NCI-H226 (cell line): Measurements from ENCODE around the gene STOM.
"Not testable (repeated sequence)": the region's sequence is repeated elsewhere in the genome, so short reads cannot be mapped to it uniquely, and the experiment has no call there.

Experiments used
- DNase-seq: peaks from one replicate; pipeline ENCODE4 v3.0.0-alpha.2; 2015

Gene STOM

GRCh38 chr9:121298689-121299466 is 71.2 kb downstream of the STOM start:
- no peak for DNase-seq

DNA sequence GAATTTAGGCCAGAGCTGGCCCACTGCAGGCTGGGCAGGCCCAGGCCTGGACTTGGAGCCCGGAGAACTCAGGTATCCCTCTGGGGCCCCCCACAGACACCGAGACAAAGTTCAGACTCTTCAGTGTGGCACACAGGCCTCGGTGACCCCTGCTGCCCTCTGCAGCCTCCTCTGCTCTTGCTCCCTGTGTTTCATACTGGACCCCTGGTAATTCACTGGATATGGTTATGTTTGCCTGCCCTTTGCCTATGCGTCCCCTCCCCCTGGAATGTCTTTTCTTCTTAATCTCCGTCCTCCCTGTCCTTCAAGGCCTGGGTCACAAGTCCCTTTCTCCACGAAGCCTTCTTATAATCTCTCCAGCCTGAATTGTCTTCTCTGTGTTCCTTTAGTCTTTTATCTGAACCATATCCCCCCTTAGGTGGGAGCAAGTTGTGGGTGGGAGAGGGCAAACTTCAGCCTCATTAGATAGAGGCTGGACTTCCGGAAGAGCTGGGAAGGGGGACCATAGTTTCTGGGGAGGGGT is 72.0 kb downstream of the STOM start:
- DNase-seq = no peak

DNA sequence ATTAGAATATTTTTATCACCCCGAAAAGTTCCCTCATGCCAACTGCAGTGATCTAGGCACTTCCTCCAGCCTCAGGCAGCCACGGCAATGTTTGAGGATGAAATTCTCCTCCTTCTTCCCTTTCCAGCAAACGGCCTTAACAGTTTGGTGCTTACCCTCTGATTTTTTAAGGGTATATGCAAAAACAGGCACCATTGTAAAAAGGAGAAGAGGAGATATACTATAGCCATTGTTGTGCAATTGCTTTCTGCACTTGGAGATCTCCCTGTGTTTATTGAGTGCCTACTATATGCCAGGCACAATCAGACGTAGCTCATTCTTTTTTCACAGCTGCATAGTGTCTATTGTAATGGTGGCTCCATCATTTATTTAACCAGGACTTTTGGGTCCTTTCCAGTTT is 72.7 kb downstream of the STOM start:
- DNase-seq = no peak

GRCh38 chr9:121296213-121297127 is 73.6 kb downstream of the STOM start:
- no peak for DNase-seq

- no peak for DNase-seq
These were observed 74.3 kb downstream of the STOM start for GRCh38 chr9:121295662-121296191.

GRCh38 chr9:121294866-121295661 is 75.0 kb downstream of the STOM start:
- DNase-seq = no peak

- no peak for DNase-seq
These were observed 75.8 kb downstream of the STOM start for GRCh38 chr9:121294151-121294743.

DNA sequence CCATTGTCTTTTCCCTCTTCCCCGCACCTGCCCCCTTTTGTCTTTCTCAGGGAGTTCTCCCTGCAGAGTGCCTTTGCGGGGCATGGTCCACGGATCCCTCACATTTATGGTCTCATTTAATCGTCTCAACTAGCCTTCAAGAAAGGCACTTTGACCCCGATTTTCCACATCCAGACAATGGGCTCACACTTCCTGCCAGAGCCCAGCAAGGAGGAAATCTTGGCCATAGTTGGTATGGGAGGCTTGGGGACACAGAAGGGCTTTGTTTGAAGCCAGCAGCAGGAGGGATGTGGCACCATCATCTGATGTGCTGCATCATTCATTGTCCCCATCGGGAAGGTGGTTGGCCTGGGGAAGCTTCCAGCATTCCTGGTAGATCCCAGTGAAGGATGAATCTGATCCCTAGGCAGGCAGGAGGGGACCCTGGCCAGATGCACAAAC is 77.2 kb downstream of the STOM start:
- no peak for DNase-seq

GRCh38 chr9:121292051-121292450 is 78.0 kb downstream of the STOM start:
- no peak for DNase-seq

- DNase-seq = not testable (repeated sequence)
These were observed 78.5 kb downstream of the STOM start for GRCh38 chr9:121291536-121291935.

DNA sequence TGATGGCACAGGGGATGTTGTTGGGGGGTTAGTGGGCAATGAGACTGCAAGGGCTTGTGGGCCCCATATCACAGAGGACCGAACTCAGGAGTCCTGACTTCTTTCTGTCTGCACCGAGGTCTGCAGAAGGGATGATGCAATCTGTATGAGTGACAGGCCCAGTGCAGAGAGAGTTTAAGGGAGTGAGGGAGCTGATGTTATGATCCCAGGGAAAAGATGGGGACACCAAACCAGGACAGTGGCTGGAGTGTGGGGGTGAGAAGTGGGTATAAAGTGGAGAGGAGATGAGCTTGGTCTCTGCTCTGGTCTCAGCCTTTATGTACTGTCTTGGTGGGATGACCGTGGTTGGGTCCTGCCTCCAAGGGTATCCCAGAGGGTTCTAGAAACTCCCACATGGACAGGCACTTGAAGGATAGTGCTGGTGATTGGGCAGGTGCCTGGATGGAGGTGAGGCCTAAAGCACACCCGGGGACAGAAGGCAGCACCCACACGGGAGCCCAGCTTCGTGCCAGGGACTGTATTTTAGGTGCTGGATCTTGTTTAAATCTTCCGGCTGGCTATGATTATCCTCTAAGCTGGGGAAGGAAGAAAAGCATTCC is 80.2 kb downstream of the STOM start:
- DNase-seq = no peak

GRCh38 chr9:121289026-121289771 is 80.9 kb downstream of the STOM start:
- peak; percentile 95 for DNase-seq
